ENCODE results near the gene PCBP3. TPM values are rescaled to one million over a fixed set of nuclear protein-coding genes. Genes with fewer than 3 reads are reported as not detected.

The PCBP3 gene
- polyA plus RNA-seq, 1 donor from 2014 or later = 1.7 TPM

DNA sequence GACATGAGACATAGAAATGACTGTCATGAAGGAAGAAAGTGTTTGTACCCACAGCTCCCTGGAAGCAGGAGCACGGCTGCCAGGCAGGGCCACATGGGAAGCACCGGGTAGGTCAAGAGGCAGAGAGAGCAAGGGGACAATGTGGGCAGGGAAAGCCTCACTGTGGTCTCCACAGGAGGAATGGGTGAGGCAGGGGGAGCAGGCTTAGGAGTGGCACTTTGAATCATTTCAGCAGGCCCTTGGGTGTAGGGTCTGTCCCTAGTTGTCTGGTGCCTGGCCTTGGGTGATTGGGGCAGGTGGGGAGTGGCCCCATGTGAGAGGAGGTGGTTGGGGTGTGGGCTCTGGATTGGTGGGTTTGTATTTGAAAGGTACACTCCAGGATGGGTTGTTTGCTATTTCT, 83.9 kb downstream of the PCBP3 start:
- Histone ChIP-seq H3K4me2 (ENCODE audit: low read length) (no peak overlapping the region), H3K9me3 (ENCODE audit: low read length) (no peaks in the 10 kb centered on the region), H2AFZ (ENCODE audit: low read depth, low read length) (no peak overlapping the region), H3K27me3 (ENCODE audit: insufficient read depth, low read depth, low read length) (no peaks in the 10 kb centered on the region), H3K9me2 (ENCODE audit: insufficient read depth, low read length) (no peaks in the 10 kb centered on the region), H4K20me1 (ENCODE audit: insufficient read depth) (no peaks in the 10 kb centered on the region), H3K36me3 (ENCODE audit: insufficient read depth, low read length) (no peaks in the 10 kb centered on the region), H3F3A (ENCODE audit: insufficient read depth, low read length, poor library complexity, severe bottlenecking) (no peaks in the 10 kb centered on the region), H3K4me3 (ENCODE audit: low read length) (no peak overlapping the region), H3K9ac (ENCODE audit: low read length) (no peak overlapping the region), H3K79me2 (replicated peaks; ENCODE audit: insufficient read depth, low read length) (no peaks in the 10 kb centered on the region), H3K27ac (ENCODE audit: low read length) (no peak overlapping the region)
- TF ChIP-seq TAF1 (IDR thresholded peaks at IDR 0.05; ENCODE audit: low read depth) (no peak), SMC3 (conservative IDR thresholded peaks at IDR 0.05; ENCODE audit: poor library complexity) (no peak), MXI1 (conservative IDR thresholded peaks at IDR 0.05; ENCODE audit: poor library complexity, severe bottlenecking) (no peak), RAD21 (conservative IDR thresholded peaks at IDR 0.05) (no peak), POLR2AphosphoS5 (IDR thresholded peaks at IDR 0.05) (no peak), REST (IDR thresholded peaks at IDR 0.05; ENCODE audit: borderline replicate concordance) (no peak), EP300 (conservative IDR thresholded peaks at IDR 0.05; ENCODE audit: poor library complexity, severe bottlenecking) (no peak), EZH2 (IDR thresholded peaks at IDR 0.05; ENCODE audit: borderline replicate concordance, insufficient read depth, low read length, poor library complexity, severe bottlenecking) (no peak)
- TF ChIP-seq, protein P1, sequence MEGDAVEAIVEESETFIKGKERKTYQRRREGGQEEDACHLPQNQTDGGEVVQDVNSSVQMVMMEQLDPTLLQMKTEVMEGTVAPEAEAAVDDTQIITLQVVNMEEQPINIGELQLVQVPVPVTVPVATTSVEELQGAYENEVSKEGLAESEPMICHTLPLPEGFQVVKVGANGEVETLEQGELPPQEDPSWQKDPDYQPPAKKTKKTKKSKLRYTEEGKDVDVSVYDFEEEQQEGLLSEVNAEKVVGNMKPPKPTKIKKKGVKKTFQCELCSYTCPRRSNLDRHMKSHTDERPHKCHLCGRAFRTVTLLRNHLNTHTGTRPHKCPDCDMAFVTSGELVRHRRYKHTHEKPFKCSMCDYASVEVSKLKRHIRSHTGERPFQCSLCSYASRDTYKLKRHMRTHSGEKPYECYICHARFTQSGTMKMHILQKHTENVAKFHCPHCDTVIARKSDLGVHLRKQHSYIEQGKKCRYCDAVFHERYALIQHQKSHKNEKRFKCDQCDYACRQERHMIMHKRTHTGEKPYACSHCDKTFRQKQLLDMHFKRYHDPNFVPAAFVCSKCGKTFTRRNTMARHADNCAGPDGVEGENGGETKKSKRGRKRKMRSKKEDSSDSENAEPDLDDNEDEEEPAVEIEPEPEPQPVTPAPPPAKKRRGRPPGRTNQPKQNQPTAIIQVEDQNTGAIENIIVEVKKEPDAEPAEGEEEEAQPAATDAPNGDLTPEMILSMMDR (IDR thresholded peaks at IDR 0.05; ENCODE audit: poor library complexity, severe bottlenecking) = no peak

GRCh38 chr21:45735259-45736000, 91.9 kb downstream of the PCBP3 start:
- Histone ChIP-seq H3F3A (ENCODE audit: insufficient read depth, low read length, poor library complexity, severe bottlenecking) (no peaks in the 10 kb centered on the region), H3K9me3 (ENCODE audit: low read length) (no peaks in the 10 kb centered on the region), H3K36me3 (ENCODE audit: insufficient read depth, low read length) (no peaks in the 10 kb centered on the region), H3K4me2 (ENCODE audit: low read length) (no peak overlapping the region), H2AFZ (ENCODE audit: low read depth, low read length) (no peak overlapping the region), H4K20me1 (ENCODE audit: insufficient read depth) (no peaks in the 10 kb centered on the region), H3K79me2 (replicated peaks; ENCODE audit: insufficient read depth, low read length) (no peaks in the 10 kb centered on the region), H3K9me2 (ENCODE audit: insufficient read depth, low read length) (no peaks in the 10 kb centered on the region), H3K27ac (ENCODE audit: low read length) (no peak overlapping the region), H3K9ac (ENCODE audit: low read length) (no peak overlapping the region), H3K27me3 (ENCODE audit: insufficient read depth, low read depth, low read length) (no peaks in the 10 kb centered on the region), H3K4me3 (ENCODE audit: low read length) (no peak overlapping the region)
- TF ChIP-seq MXI1 (conservative IDR thresholded peaks at IDR 0.05; ENCODE audit: poor library complexity, severe bottlenecking) = no peak

Data from neural cell (in vitro differentiated cells).